BLaER1 treated with 17β-estradiol and CSF1 and Interleukin-3, amounts not matched to agents 10 nM and 100 nM (cell line): ENCODE measurements around the gene SH3PXD2A.

Source experiments
- H3K27ac ChIP-seq, 11 experiments: shearing (Covaris generic); formaldehyde crosslinking; 2 replicates each; pipeline ENCODE4 v1.8.1; 2022
- H3K27me3 ChIP-seq, 11 experiments: shearing (Covaris generic); formaldehyde crosslinking; 2 replicates each; pipeline ENCODE4 v1.8.1; 2022
- H3K36me3 ChIP-seq, 11 experiments: shearing (Covaris generic); formaldehyde crosslinking; 2 replicates each; pipeline ENCODE4 v1.8.1; 2022
- H3K4me1 ChIP-seq, 10 experiments: shearing (Covaris generic); formaldehyde crosslinking; 2 replicates each; pipeline ENCODE4 v1.8.1; 2022
- H3K4me2 ChIP-seq, 11 experiments: shearing (Covaris generic); formaldehyde crosslinking; 2 replicates each; pipeline ENCODE4 v1.8.1; 2022
- H3K4me3 ChIP-seq, 10 experiments: shearing (Covaris generic); formaldehyde crosslinking; 2 replicates each; pipeline ENCODE4 v1.8.1; 2022
- H3K9ac ChIP-seq, 11 experiments: shearing (Covaris generic); formaldehyde crosslinking; 2 replicates each; pipeline ENCODE4 v1.8.1; 2022
- H3K9me3 ChIP-seq, 11 experiments: shearing (Covaris generic); formaldehyde crosslinking; replicated peaks in 1 of 11; 2 replicates each; pipeline ENCODE4 v1.8.1; 2022
- H4K20me1 ChIP-seq, 11 experiments: shearing (Covaris generic); formaldehyde crosslinking; 2 replicates each; pipeline ENCODE4 v1.8.1; 2022
- Cebpa-rat ChIP-seq, 11 experiments: shearing (Covaris generic); IDR thresholded peaks; 2 replicates each; pipeline ENCODE4 v1.8.1; 2022

Gene SH3PXD2A

GRCh38 chr10:103696411-103697145 is 158.8 kb downstream of the SH3PXD2A start:
- peaks cover 6 to 32% (median 17%) of the 10 kb centered on the region in 11 experiments; a peak in 17 of 22 replicates for H3K36me3 ChIP-seq
- peak overlapping the region in 6 of 10 experiments; percentile 22 to 46 (median 34); a peak in 7 of 20 replicates for H3K4me3 ChIP-seq
- peaks cover 15 to 66% (median 42%) of the 10 kb centered on the region in 11 experiments; a peak in 17 of 22 replicates for H4K20me1 ChIP-seq
- H3K4me2 ChIP-seq: peak overlapping the region; percentile 73 to 98 (median 95)
- no peaks in the 10 kb centered on the region for H3K9me3 ChIP-seq
- TF ChIP-seq Cebpa-rat (IDR thresholded peaks at IDR 0.05): no peak; a peak in 1 of 22 replicates
- peaks cover 0 to 18% (median 14%) of the 10 kb centered on the region in 11 experiments; a peak in 13 of 22 replicates for H3K27me3 ChIP-seq
- H3K4me1 ChIP-seq: peaks cover 61 to 68% (median 65%) of the 10 kb centered on the region in 10 experiments
- H3K27ac ChIP-seq: peak overlapping the region in 10 of 11 experiments; percentile 30 to 75 (median 68); a peak in 20 of 22 replicates
- peak overlapping the region; percentile 0 to 68 (median 63); a peak in 19 of 22 replicates for H3K9ac ChIP-seq

DNA sequence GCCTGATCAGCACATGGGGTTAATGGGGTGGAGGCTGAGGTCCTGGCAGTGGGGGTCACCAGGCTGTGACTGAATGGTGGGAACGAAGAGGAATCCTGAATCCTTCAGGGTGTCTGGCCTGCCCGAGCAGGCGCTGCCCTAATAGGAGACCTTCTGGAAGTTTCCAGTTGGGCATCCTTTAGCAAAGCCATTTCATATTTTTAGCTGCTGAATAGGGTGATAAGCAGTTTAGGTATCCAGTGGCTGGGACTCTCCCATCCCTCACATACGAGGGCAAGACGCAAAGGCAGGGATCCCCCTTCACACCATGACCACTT is 159.3 kb downstream of the SH3PXD2A start:
- Histone ChIP-seq H3K4me1 (peaks cover 67 to 73% (median 70%) of the 10 kb centered on the region in 10 experiments), H3K4me2 (peak overlapping the region; percentile 73 to 98 (median 95)), H3K27me3 (peaks cover 0 to 18% (median 14%) of the 10 kb centered on the region in 11 experiments; a peak in 13 of 22 replicates), H3K27ac (peak overlapping the region in 10 of 11 experiments; percentile 30 to 75 (median 68); a peak in 19 of 22 replicates), H3K9ac (peak overlapping the region in 10 of 11 experiments; percentile 28 to 68 (median 64); a peak in 18 of 22 replicates), H3K9me3 (no peaks in the 10 kb centered on the region), H3K36me3 (peaks cover 6 to 35% (median 17%) of the 10 kb centered on the region in 11 experiments; a peak in 17 of 22 replicates), H3K4me3 (peak overlapping the region in 6 of 10 experiments; percentile 21 to 46 (median 30); a peak in 8 of 20 replicates), H4K20me1 (peaks cover 18 to 71% (median 48%) of the 10 kb centered on the region in 11 experiments; a peak in 17 of 22 replicates)
- TF ChIP-seq Cebpa-rat (IDR thresholded peaks at IDR 0.05): no peak

- peak overlapping the region in 6 of 10 experiments; percentile 21 to 46 (median 30); a peak in 7 of 20 replicates for H3K4me3 ChIP-seq
- peak in 4 of 11 experiments; percentile 16 to 64 (median 54); a peak in 6 of 22 replicates for TF ChIP-seq Cebpa-rat (IDR thresholded peaks at IDR 0.05)
- peaks cover 18 to 76% (median 52%) of the 10 kb centered on the region in 11 experiments; a peak in 17 of 22 replicates for H4K20me1 ChIP-seq
- peaks cover 9 to 33% (median 15%) of the 10 kb centered on the region in 11 experiments; a peak in 17 of 22 replicates for H3K36me3 ChIP-seq
- peak overlapping the region in 10 of 11 experiments; percentile 28 to 68 (median 64); a peak in 18 of 22 replicates for H3K9ac ChIP-seq
- no peaks in the 10 kb centered on the region for H3K9me3 ChIP-seq
- H3K27me3 ChIP-seq: peaks cover 0 to 18% (median 14%) of the 10 kb centered on the region in 11 experiments; a peak in 13 of 22 replicates
- peak overlapping the region in 10 of 11 experiments; percentile 30 to 75 (median 68); a peak in 17 of 22 replicates for H3K27ac ChIP-seq
- H3K4me1 ChIP-seq: peaks cover 68 to 76% (median 71%) of the 10 kb centered on the region in 10 experiments
- peak overlapping the region; percentile 73 to 98 (median 95) for H3K4me2 ChIP-seq
Measured at GRCh38 chr10:103695584-103696005, 159.8 kb downstream of the SH3PXD2A start.

- H3K27me3 ChIP-seq: peaks cover 0 to 18% (median 14%) of the 10 kb centered on the region in 11 experiments; a peak in 13 of 22 replicates
- H3K4me3 ChIP-seq: peak overlapping the region; percentile 32 to 66 (median 48); a peak in 18 of 20 replicates
- peak overlapping the region; percentile 73 to 98 (median 95) for H3K4me2 ChIP-seq
- H3K9me3 ChIP-seq: no peaks in the 10 kb centered on the region
- H3K36me3 ChIP-seq: peaks cover 0 to 20% (median 4%) of the 10 kb centered on the region in 11 experiments; a peak in 6 of 22 replicates
- peaks cover 68 to 86% (median 76%) of the 10 kb centered on the region in 10 experiments for H3K4me1 ChIP-seq
- peak overlapping the region in 7 of 11 experiments; percentile 9 to 62 (median 56); a peak in 9 of 22 replicates for H3K9ac ChIP-seq
- H3K27ac ChIP-seq: no peak overlapping the region
- H4K20me1 ChIP-seq: peaks cover 22 to 88% (median 58%) of the 10 kb centered on the region in 11 experiments; a peak in 17 of 22 replicates
- no peak for TF ChIP-seq Cebpa-rat (IDR thresholded peaks at IDR 0.05)
Measured at GRCh38 chr10:103693812-103694205, 161.6 kb downstream of the SH3PXD2A start.

DNA sequence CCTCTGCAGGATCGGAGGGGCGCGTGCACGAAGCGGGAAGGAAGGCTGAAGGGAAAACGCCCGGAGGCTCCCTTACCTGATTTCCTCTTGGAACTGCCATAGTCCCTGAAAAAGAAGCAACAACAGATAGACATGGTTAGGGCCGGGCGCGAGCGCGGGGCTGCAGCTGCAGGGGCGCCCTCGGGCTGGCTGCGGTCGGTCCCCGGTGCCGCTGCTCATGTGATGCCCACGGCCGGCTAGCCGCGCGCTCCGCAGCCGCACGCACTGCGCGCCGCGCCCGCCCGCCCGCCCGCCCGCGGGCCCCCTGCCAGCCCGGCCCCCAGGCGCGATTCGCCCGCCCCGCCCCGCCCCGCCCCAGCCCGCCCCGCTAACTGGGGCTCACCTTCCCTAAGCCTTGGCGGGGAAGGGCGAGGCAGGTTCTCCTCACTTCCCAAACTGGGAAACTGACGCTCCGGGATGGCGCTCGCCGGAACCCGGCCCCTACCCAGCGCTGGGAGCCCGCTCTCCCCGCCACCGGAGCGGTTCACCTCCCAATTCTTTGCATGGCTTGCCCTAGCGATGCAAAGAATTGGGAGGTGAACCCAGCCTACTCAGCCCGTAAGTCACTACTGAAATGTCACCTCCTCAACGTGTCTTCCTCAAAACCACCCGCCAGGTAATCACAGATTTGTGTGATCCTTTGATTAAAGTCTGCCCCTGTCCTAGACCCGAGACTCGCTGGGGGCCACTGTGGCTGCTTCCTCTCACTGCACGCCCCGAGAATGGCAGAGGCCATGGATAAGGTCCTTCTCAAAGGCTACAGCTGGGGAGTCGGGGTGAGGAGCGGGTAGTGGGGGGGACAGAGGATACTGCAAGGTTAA is 162.2 kb downstream of the SH3PXD2A start:
- no peak for TF ChIP-seq Cebpa-rat (IDR thresholded peaks at IDR 0.05)
- peak overlapping the region; percentile 90 to 98 (median 95) for H3K4me2 ChIP-seq

GRCh38 chr10:103692436-103692951 is 162.9 kb downstream of the SH3PXD2A start:
- peaks cover 0 to 18% (median 14%) of the 10 kb centered on the region in 11 experiments; a peak in 13 of 22 replicates for H3K27me3 ChIP-seq
- peaks cover 61 to 77% (median 71%) of the 10 kb centered on the region in 10 experiments for H3K4me1 ChIP-seq
- H3K27ac ChIP-seq: no peak overlapping the region
- peak overlapping the region in 7 of 11 experiments; percentile 20 to 59 (median 46); a peak in 11 of 22 replicates for H3K9ac ChIP-seq
- H3K9me3 ChIP-seq: no peaks in the 10 kb centered on the region
- peak overlapping the region; percentile 35 to 66 (median 46); a peak in 18 of 20 replicates for H3K4me3 ChIP-seq
- peaks cover 0 to 14% (median 3%) of the 10 kb centered on the region in 11 experiments; a peak in 4 of 22 replicates for H3K36me3 ChIP-seq
- no peak for TF ChIP-seq Cebpa-rat (IDR thresholded peaks at IDR 0.05)
- H3K4me2 ChIP-seq: peak overlapping the region; percentile 90 to 98 (median 95)
- peaks cover 24 to 90% (median 69%) of the 10 kb centered on the region in 11 experiments; a peak in 18 of 22 replicates for H4K20me1 ChIP-seq

More for the DNA sequence above, 162.2 kb downstream of the SH3PXD2A start:
- no peaks in the 10 kb centered on the region for H3K9me3 ChIP-seq
- peaks cover 22 to 88% (median 63%) of the 10 kb centered on the region in 11 experiments; a peak in 17 of 22 replicates for H4K20me1 ChIP-seq
- H3K27me3 ChIP-seq: peaks cover 0 to 18% (median 14%) of the 10 kb centered on the region in 11 experiments; a peak in 13 of 22 replicates
- H3K4me3 ChIP-seq: peak overlapping the region; percentile 35 to 66 (median 48)
- peaks cover 68 to 84% (median 78%) of the 10 kb centered on the region in 10 experiments for H3K4me1 ChIP-seq
- peak overlapping the region in 8 of 11 experiments; percentile 20 to 62 (median 56); a peak in 14 of 22 replicates for H3K9ac ChIP-seq
- H3K36me3 ChIP-seq: peaks cover 0 to 14% (median 4%) of the 10 kb centered on the region in 11 experiments; a peak in 5 of 22 replicates
- no peak overlapping the region for H3K27ac ChIP-seq

GRCh38 chr10:103691723-103692435 is 163.5 kb downstream of the SH3PXD2A start:
- H3K9me3 ChIP-seq: no peaks in the 10 kb centered on the region
- H3K4me1 ChIP-seq: peaks cover 55 to 71% (median 65%) of the 10 kb centered on the region in 10 experiments
- no peak overlapping the region for H3K4me3 ChIP-seq
- H3K27ac ChIP-seq: no peak overlapping the region
- H4K20me1 ChIP-seq: peaks cover 30 to 95% (median 75%) of the 10 kb centered on the region in 11 experiments; a peak in 18 of 22 replicates
- H3K36me3 ChIP-seq: peaks cover 0 to 14% (median 3%) of the 10 kb centered on the region in 11 experiments; a peak in 4 of 22 replicates
- peak overlapping the region; percentile 44 to 98 (median 95); a peak in 19 of 22 replicates for H3K4me2 ChIP-seq
- H3K27me3 ChIP-seq: peaks cover 0 to 18% (median 14%) of the 10 kb centered on the region in 11 experiments; a peak in 13 of 22 replicates
- TF ChIP-seq Cebpa-rat (IDR thresholded peaks at IDR 0.05): no peak
- no peak overlapping the region for H3K9ac ChIP-seq
